Measurements from ENCODE around the gene FAR1.

GRCh38 chr11:13760115-13760514, 91.6 kb downstream of the FAR1 start:
- no peak for TF ChIP-seq CTCF (IDR thresholded peaks at IDR 0.05)
- TF ChIP-seq POLR2AphosphoS5 (IDR thresholded peaks at IDR 0.05) = no peak
- TF ChIP-seq EP300 (IDR thresholded peaks at IDR 0.05) = no peak

Data from esophagus muscularis mucosa (tissue), 4 donors.